Measurements from ENCODE around the gene PRPF40B. TPM values are rescaled to one million over a fixed set of nuclear protein-coding genes. Genes with fewer than 3 reads are reported as not detected.

Gene PRPF40B
- 4.7 to 7.0 TPM (median 5.8 TPM) in 5 replicates for total RNA-seq (2022; extraction: Qiagen RNA extraction)

GRCh38 chr12:49623142-49623904 lies at the start of gene PRPF40B:
Gene PRPF40B (plus strand): TSS chr12:49623561. CDS start chr12:49623591, 30 bp downstream.

GRCh38 chr12:49605539-49605938 lies 17.8 kb upstream of the PRPF40B start, which contains the start of gene FAM186B:
Gene FAM186B (minus strand): TSS chr12:49605639. CDS start chr12:49605477, 162 bp downstream.

Other genes starting within 250 kb of the PRPF40B start
- 1.7 to 3.3 TPM (median 2.1 TPM) in 5 replicates for gene KCNH3, start 84.5 kb upstream of the PRPF40B start, total RNA-seq (2022; extraction: Qiagen RNA extraction)
- gene MCRS1, start 55.4 kb upstream of the PRPF40B start, total RNA-seq (2022; extraction: Qiagen RNA extraction), result 61.5 to 65.6 TPM (median 63.8 TPM) in 5 replicates
- 0.05 to 0.16 TPM (median 0.13 TPM) in 5 replicates for gene FAM186B, start 17.9 kb upstream of the PRPF40B start, total RNA-seq (2022; extraction: Qiagen RNA extraction)
- 1.1 to 2.5 TPM (median 2.0 TPM) in 5 replicates for gene FMNL3, start 83.8 kb downstream of the PRPF40B start, total RNA-seq (2022; extraction: Qiagen RNA extraction)
- gene TMBIM6, start 118.0 kb downstream of the PRPF40B start, total RNA-seq (2022; extraction: Qiagen RNA extraction), result 471 to 512 TPM (median 502 TPM) in 5 replicates
- gene NCKAP5L, start 204.9 kb downstream of the PRPF40B start, total RNA-seq (2022; extraction: Qiagen RNA extraction), result 8.0 to 9.7 TPM (median 9.0 TPM) in 5 replicates
- gene BCDIN3D, start 219.5 kb downstream of the PRPF40B start, total RNA-seq (2022; extraction: Qiagen RNA extraction), result 4.3 to 4.9 TPM (median 4.4 TPM) in 5 replicates